Fibroblast of skin of left biceps (primary cell): ENCODE results near the gene VAMP4.
"Not testable (repeated sequence)": the region's sequence is repeated elsewhere in the genome, so short reads cannot be mapped to it uniquely, and the experiment has no call there.

Source experiments
- DNase-seq, 2 experiments: peaks; one replicate each; pipeline ENCODE4 v3.0.0-alpha.2; 2013; ENCODE audit warnings: low read depth in 2 of 2

VAMP4 gene

DNA sequence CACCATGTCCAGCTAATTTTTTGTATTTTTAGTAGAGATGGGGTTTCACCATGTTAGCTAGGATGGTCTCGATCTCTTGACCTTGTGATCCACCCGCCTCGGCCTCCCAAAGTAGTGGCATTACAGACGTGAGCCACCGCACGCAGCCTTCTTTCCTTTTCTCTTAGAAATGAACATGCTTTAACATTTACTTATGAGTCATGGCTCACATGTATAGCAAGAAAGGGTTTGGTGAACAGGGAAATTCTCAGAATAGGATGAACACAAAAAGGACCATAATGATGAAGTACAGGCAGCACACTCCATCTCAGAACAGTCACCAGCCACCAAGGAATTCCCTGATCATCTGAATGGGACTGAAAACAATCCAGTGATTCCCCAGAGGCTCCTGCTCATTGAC, 9.4 kb upstream of the VAMP4 start:
- DNase-seq, result no peak

DNA sequence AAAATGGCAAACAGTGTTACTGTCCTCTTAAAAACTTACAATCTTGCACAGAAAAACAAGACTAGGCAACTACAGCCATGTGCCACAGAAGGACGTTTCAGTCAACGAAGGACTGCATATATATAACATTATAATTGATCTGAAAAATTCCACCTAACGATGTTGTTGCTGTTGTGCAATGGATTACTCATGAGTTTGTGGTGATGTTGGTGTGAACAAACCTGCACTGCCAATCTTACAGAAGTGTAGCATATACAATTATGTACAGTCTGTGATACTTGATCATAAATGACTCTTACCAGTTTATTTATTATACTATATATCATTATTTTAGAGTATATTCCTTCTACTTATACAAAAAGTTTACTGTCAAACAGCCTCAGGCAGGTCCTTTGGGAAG, 6.8 kb upstream of the VAMP4 start:
- DNase-seq, result no peak

DNA sequence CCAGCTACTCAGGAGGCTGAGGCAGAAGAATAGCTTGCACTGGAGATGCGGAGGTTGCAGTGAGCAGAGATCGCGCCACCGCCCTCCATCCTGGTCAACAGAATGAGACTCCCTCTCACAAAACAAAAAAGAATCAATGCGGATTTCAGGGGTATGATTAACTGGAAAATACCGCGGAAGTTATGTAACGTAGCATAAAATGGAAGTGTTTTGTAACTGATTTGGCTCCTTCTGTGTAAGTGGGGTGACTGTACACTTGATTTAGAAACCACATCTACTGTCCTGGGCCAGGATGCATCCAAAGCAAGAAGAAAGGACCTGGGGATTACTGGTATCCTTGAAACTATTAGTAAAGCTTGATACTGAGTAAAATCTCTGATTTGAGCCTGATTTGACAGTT, 3.1 kb upstream of the VAMP4 start:
- no peak for DNase-seq

DNA sequence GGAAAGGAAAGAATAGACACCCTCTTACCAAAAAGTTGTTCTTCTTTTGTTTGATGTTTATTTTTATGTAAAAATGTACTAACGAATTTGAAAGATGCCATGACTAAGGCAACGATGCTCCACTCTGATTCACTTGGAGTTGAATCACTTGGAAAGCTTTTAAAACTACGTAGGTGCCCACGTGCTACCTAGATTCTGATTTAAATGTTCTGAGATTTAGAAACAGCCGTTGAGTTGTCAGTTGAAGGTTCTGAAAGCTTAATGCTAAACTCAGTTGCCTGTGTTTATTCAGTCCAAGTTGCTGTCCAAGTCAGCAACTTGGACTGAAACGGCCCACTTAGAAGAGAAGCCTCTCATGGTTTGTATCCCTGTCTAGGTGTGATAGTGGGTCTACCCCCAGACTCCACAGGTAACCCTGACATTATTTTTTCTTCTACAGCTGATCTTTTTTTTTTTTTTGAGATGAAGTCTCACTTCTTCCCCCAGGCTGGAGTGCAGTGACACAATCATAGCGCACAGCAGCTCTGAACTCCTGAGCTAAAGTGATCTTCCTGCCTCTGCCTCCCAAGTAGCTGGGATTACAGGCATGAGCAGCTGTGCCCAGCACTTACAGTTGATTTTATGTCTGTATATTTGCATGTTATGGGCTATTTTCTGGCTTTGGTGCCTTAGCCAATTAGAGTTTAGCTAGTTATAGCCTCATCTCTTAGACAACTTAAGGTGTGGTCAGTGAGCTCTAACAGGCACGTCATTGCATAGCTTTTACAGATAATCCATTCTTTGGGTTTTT, 1.4 kb upstream of the VAMP4 start:
- no peak for DNase-seq

DNA sequence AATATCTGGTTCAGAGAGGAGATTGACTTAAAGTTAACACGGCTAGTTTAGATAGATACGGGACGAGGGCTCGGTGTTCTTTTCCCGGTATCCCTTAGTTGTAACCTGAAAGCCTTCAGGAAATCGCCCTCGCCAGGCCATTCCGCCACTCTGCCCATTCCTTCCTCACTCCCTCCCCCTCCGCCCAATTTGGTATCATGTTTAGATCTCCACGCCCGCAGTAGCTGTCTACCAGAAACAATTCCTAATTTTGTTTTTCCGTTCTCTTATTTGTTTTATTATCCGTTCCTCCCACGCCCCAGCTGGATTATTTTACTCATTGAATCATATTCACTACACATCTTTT, 685 bp upstream of the VAMP4 start:
- no peak for DNase-seq

DNA sequence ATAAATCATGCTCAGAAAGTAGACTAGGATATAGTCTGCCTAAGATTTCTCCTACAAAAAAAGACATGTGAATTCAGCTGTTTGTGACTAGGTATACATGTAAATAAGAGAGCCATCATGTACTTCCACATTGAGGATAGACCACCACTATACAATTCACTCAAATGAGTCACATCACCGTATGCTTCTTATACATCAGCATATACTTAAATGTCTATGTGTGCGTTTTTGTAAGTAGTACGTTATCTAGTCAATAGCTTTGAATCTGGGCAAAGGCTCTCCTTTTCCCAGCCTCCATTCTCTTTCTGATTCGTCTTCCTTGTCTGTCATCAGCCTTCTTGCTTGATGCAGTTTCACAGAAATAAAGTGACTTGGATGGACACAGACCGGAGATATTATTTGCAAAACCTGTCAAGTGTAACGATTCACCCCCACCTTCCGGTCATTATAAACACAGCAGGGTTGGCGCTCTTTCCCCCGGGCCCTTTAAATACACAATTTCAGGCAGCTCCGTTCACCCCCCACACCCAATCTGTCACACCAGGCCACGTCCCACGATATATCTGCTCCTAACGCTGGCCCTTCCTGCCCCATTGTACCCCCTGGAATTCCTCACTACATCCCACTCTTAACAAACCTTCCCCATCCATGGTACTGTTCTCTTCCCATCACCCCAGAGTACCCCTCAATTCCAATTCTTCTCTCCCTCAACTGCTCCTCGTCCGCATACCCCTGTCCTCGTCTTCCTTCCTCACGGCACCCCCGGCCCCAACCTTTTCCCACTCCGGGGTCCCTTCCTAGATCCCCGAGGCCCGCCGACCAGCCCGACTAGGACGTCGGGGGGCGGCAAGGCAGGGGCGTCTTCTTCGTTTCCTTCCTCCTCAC, 636 bp downstream of the VAMP4 start:
- no peak for DNase-seq

DNA sequence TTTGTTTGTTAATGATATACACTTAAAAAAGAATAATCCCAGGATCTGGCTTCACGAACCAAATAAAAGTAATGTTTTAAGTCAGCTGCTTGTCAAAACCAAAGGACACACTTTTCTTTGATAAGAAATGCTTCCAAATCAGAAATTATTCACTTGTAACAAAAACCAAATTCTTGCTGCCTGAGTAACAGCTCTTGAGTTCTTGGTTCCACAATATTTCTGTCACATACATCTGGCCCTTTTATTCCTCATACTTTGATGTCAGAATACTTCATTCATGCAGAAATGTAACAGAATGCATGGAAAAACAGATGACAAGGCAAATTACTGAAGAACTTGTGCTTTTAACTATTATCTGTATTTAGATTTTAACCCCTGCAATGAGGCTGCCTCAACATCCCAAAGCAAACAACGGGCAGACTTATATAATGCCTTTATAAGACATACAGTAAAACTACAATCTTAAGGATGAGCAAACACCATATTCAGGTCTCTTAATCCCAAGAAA, 1.5 kb downstream of the VAMP4 start:
- DNase-seq, result no peak

DNA sequence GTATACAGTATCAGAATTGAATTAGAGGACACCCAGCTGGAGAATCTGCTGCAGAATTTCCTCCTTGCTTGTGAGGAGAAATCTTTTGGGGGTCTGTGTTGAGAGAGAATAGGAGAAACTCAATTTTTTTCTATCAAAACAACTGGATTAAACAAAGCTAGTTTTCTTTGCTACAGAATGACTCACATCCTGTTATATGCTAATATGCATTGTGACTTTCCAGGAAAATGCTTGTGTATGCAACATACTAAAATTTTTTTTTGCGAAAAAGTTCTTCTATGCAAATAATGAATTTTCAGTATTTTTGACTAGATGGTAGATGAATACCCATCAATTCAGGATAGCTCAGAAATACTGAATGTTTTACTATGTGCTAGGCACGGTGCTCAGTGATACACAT, 2.2 kb downstream of the VAMP4 start:
- DNase-seq, result no peak

DNA sequence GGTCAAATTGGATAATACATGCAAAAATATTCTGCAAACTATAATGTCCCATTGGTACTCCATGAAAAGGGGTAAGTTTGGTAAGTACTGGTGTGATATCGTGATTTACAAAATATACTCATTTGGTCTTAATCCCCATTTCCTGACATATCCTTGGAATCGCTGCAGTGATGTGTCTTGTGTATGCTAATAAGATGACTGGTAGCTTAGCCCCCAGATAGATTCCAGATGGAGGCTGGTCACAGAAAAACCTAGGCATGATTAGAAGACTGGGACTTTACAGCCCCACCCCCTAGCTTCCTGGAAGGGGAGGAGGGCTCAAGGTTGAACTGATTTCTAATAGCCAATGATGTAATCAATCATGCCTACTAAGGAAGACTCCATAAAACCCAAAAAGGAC, 3.0 kb downstream of the VAMP4 start:
- DNase-seq, result no peak

DNA sequence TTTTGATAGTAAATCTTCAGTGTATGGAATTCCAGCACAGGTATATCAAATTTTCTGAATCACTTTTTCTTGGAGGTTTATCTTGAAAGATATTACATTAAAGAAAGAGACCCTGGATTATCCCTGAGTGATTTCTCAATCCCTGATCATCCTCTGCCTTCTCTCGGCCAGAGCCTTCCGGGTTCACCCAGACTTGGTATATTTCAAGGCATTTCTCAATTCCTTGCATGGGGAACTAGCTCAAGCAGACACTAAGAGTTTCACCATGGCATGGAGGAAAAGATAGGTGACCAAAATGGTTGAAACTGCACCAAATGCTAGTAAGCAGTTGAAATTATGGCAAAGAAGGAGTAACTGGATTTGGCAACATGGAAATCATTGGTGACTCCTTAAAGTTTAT, 5.7 kb downstream of the VAMP4 start:
- DNase-seq, result no peak

DNA sequence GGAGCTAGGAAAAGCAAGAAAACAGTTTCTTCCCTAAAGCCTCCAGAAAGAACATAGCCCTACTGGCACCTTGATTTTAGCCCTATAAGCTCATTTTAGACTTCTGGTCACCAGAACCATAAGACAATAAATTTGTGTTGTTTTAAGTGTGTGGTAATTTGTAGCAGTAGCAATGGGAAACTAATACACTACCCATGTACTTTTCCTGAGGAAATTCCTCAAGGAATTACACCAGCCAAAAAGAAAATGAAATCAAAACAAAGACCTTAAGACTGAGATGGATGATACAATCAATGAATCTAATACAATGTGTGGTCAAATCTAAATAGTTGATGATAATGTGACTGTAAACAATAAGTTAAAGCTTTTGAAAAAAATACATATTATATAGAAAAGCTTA, 11.8 kb downstream of the VAMP4 start:
- DNase-seq, result no peak

DNA sequence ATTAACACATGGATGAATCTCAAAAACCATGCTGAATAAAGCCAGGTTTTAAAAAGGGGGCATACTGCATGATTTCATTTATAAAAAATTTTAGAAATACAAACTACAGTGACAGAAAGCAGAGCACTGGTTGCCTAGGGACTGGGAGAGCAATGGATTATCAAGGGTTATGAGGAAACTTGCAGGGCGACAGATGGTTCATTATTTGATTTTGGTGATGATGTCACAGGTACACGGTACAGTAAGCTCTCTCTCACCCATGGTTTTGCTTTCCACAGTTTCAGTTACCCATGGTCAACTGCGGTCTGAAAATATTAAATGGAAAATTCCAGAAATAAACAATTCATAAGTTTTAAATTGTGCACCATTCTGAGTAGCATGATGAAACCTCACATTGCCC, 14.1 kb downstream of the VAMP4 start:
- no peak for DNase-seq

DNA sequence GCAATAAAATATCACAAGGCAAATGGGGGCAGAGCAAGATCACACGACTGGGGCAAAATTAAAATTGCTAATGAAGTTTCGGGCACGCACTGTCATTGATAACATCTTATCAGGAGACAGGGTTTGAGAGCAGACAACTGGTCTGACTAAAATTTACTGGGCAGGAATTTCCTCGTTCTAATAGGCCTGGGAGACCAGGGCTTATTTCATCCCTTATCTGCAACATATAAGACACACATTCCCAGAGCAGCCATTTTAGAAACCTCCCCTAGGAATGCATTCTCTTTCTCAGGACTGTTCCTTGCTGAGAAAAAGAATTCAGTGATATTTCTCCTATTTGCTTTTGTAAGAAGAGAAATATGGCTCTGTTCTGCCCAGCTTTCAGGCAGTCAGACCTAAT, 18.7 kb downstream of the VAMP4 start:
- DNase-seq, result not testable (repeated sequence)

DNA sequence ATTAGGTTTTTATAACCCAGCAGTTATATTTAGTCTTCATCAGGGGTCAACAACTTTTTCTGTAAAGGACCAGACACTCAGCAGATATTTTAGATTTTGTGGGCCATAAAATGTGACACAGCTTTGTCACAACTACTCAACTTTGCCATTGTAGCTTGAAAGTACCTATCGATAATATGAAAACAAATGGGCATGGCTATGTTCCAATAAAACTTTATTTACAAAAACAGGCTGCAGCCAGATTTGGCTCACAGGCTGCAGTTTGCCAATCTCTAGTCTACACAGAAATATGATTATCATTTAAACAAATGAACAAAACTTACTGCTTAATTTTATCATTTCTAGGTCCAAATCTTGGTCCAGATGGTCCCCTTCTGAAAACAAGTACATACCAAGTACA, 23.0 kb downstream of the VAMP4 start:
- DNase-seq, result no peak

DNA sequence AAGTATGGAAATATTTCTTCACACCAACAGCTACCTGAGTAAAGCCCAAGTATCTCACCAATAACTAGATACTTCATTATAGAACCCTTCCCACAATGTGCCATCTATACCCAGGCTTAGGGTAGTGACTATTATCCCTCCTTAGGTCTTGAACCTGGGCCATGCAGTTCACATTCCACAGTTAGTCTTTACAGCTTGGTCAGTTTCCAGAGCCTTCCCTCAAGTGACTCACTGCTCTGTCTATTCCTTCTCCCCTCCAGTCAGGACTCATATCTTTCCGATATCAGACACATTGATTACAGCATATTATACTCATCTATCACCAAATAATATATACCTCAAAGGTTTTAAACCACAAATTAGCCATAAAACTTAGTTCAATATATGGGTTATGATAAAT, 23.6 kb downstream of the VAMP4 start:
- no peak for DNase-seq

DNA sequence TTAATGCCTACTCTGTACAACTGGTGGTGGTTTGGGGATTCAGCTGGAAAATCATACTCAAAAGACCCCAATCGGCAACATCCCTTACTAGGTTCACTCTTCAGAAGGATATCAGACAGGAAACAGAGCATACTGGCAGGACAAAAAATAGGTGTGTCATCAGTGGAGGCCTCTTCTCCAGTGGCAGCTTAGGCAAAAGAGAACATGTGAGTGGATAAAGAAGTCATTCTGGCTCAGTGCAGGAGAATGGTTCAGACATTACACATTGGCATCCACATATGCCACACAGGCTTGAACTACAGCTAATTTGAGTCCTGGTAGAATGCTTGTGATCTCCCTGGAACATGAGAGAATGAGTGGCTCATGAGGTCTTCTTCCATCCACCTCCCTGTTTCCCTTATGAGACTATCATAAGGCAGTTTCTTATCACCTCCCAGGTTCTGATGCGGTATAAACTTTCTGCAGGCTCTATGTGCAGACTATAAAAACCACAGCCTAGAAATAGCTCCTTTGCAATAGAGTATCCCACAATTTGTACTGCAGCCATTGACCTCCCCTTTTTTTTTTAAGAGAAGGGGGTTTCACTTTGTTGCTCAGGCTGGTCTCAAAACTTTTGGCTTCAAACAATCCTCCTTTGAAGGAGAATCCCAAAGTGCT, 24.7 kb downstream of the VAMP4 start:
- DNase-seq, result no peak

DNA sequence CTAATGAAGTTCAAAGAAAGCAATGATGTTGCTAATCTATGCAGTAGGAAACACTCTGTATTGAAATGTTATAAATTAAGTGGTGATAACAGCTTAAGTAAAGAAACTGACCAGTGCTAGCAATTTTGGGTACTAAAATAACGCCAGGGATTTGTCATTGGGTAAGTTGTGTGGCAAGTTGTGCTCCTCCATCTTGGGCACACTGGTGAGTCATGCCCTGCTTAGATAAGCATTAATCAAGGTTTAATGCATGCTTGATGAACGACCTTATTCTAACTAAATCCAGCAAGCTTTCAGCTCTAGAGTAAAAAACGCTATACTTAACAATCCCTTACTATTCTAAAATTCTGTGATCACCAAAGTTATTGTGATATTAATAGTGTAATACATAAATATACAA, 25.2 kb downstream of the VAMP4 start:
- no peak for DNase-seq

DNA sequence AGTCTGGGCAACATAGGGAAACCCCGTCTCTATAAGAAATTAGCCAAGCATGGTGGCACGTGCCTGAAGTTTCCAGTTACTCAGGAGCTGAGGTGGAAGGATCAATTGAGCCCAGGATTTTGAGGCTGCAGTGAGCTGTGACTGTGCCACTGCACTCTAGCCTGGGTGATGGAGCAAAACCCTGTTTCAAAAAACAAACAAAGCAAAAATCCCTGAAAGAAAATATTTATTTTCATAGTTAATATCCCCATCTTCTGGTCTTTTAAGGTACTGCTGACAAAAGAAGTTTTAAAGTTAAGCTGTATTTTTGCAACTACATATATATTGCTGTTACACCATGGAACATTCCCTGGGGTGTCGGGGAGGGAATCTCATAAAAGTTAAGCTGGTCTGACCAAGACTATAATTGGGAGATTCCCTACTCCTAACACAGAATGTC, 26.0 kb downstream of the VAMP4 start:
- DNase-seq, result no peak

DNA sequence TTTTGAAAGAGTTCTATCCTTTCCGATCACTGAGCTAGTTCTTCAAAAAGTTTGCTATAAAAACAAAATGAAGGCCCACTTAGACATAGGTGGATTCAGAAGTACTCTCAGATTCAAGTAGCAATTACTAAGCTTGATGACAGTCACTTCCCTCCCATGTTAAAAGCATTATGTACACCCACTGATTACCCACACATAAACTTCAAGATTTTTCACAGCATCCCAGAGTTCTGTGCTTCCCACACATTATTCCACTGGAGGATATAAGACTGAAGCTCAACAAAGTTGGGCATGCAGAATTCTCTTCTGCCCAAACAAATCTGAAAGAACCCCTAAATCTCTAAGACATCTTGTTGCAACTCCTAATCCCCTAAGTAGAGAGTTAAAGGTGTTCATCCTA, 29.5 kb downstream of the VAMP4 start:
- no peak for DNase-seq

DNA sequence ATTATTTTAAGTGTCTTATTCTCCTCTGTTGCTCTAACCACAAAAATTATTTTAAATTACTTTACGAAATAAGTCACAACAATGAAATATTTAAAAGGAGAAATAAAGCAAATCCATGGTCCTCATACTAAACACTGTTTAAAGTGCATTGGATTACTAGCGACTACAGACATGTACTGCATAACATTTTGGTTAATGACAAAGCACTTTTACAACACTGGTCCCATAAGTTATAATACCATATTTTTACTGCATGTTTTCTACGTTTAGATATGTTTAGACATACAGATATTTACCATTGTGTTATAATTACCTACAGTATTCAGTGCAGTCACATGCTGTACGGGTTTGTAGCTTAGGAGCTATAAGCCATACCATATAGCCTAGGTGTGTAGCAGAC, 30.2 kb downstream of the VAMP4 start:
- DNase-seq, result no peak

DNA sequence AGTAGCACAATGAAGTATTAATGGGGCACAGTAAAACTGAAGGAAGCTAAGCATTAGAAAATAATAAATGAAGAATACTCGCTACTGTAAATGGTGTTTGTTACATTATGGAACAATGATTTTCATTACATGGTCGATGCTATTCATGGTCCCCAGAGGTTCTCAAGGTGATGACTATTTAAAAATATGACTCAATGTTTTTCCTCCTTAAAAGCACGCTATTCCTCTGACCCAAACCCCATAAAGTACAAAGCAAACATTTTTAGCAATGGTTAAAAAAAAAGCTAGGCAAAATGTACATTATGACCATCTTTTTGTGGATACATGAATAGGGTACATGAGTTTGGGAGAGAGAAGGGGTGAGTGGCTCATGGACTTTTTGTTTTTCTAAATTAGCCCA, 34.3 kb downstream of the VAMP4 start:
- no peak for DNase-seq

DNA sequence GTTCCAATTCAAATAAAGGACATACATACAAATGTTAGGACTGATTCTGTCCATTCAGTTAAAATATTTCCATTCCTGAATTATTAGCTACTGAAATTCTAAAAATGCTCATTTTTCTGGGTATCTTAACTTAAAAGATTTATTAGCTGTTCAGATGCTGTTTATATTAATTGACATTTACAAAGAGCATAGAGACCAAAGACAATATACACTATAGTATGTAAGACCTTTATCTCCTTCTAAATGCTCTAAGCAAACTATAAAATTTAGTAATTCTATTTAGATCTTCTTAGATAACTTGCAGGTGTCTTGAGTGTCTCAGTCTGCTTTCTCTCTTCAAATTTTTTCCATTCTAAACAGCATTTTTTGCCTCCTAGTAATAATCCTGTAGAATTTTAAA, 39.3 kb downstream of the VAMP4 start:
- no peak for DNase-seq

DNA sequence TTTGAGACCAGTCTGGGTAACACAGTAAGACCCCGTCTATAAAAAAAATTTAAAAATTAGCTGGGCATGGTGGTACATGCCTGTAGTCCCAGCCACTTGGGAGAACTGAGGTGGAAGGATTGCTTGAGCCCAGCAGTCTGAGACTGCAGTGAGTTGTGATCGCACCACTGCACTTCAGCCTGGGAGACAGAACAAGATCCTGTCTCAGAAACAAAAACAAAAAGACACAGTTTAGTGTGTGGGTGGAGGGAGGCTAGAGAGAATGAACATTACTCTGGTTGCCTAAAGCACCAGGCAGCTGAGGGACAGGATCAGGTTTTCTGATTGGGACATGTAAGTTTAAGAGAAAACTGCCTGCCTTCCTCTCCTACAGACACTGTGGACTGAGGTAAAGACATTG, 42.3 kb downstream of the VAMP4 start:
- no peak for DNase-seq
